Measurements from ENCODE around the gene SLC35B2.
A peak's percentile ranks its signal among the peaks of the same experiment; 100 is the strongest.

The SLC35B2 gene

GRCh38 chr6:44302856-44303255 is 45.5 kb upstream of the SLC35B2 start:
- ChIA-PET CTCF (interaction anchor here (0.6 to 1.4 kb wide), 4 partner anchors 10 to 588 kb away, joined by 3 to 10 read pairs (median 3); partner anchors contain the start of genes AARS2 and SPATS1), POLR2A (ENCODE audit: low non-redundant PET) (no interaction called here)
- TF ChIP-seq CTCF (conservative IDR thresholded peaks at IDR 0.05; ENCODE audit: low read depth) = no peak
- DNase-seq (ENCODE audit: low spot score) = no peak
- peak overlapping the region; percentile 15; the same call in 1 of the 2 replicates for H3K27ac ChIP-seq

- no peak for DNase-seq (ENCODE audit: low spot score)
- H3K27ac ChIP-seq = peak overlapping the region; percentile 15
- CTCF ChIA-PET = interaction anchor here (0.6 to 1.4 kb wide), 3 partner anchors 11 to 41 kb away, joined by 3 to 10 read pairs (median 4); partner anchors contain the start of genes AARS2 and SPATS1
- TF ChIP-seq CTCF (conservative IDR thresholded peaks at IDR 0.05; ENCODE audit: low read depth) = no peak
- POLR2A ChIA-PET (ENCODE audit: low non-redundant PET) = interaction anchor here (0.6 kb wide), 1 partner anchor 17 kb away, joined by 10 read pairs; no protein-coding TSS in a partner anchor
These were observed 44.6 kb upstream of the SLC35B2 start for GRCh38 chr6:44301782-44302564.

- CTCF ChIA-PET = interaction anchor here (1.4 kb wide), 1 partner anchor 12 kb away, joined by 4 read pairs; the partner anchor contains the start of gene AARS2
- POLR2A ChIA-PET (ENCODE audit: low non-redundant PET) = no interaction called here
- DNase-seq (ENCODE audit: low spot score) = no peak
- TF ChIP-seq CTCF (conservative IDR thresholded peaks at IDR 0.05; ENCODE audit: low read depth) = no peak
- H3K27ac ChIP-seq = no peak overlapping the region
These were observed 43.8 kb upstream of the SLC35B2 start for GRCh38 chr6:44301106-44301505.

GRCh38 chr6:44300292-44300823 is 43.0 kb upstream of the SLC35B2 start:
- ChIA-PET CTCF (interaction anchor here (1.4 kb wide), 1 partner anchor 13 kb away, joined by 4 read pairs; the partner anchor contains the start of gene AARS2), POLR2A (ENCODE audit: low non-redundant PET) (no interaction called here)
- TF ChIP-seq CTCF (conservative IDR thresholded peaks at IDR 0.05; ENCODE audit: low read depth) = no peak
- H3K27ac ChIP-seq = no peak overlapping the region
- DNase-seq (ENCODE audit: low spot score) = no peak

- no peak overlapping the region for H3K27ac ChIP-seq
- DNase-seq (ENCODE audit: low spot score) = no peak
- ChIA-PET CTCF (interaction anchor here (0.7 to 1.8 kb wide), 3 partner anchors 10 to 40 kb away, joined by 4 to 7 read pairs (median 5); partner anchors contain the start of gene AARS2), POLR2A (ENCODE audit: low non-redundant PET) (interaction anchor here (1.4 kb wide), 1 partner anchor 10 kb away, joined by 3 read pairs; no protein-coding TSS in a partner anchor)
- no peak for TF ChIP-seq CTCF (conservative IDR thresholded peaks at IDR 0.05; ENCODE audit: low read depth)
These were observed 41.5 kb upstream of the SLC35B2 start for GRCh38 chr6:44298864-44299263.

- no peak overlapping the region for H3K27ac ChIP-seq
- POLR2A ChIA-PET (ENCODE audit: low non-redundant PET) = interaction anchor here (1.4 kb wide), 1 partner anchor 11 kb away, joined by 3 read pairs; no protein-coding TSS in a partner anchor
- no peak for DNase-seq (ENCODE audit: low spot score)
- TF ChIP-seq CTCF (conservative IDR thresholded peaks at IDR 0.05; ENCODE audit: low read depth) = no peak
- CTCF ChIA-PET = interaction anchor here (0.6 to 1.8 kb wide), 4 partner anchors 15 to 1033 kb away, joined by 3 to 7 read pairs (median 4); partner anchors contain the start of gene AARS2
These were observed 40.9 kb upstream of the SLC35B2 start for GRCh38 chr6:44298055-44298803.

Measured in RWPE1 (cell line).